ENCODE data around the gene CBLN3. TPM values are rescaled to one million over a fixed set of nuclear protein-coding genes. Genes with fewer than 3 reads are reported as not detected.

Gene CBLN3
- polyA plus RNA-seq, 3 donors, result 0.07 to 1.1 TPM; not detected in 1

GRCh38 chr14:24398293-24398652, 31.2 kb downstream of the CBLN3 start:
- DNase-seq, result no peak
- 0% methylated on average over 1 of the region's 7 CpGs for WGBS (ENCODE audit: insufficient coverage)
- H3K36me3 ChIP-seq (replicated peaks in 1 of 2; ENCODE audit: control insufficient read depth in 1 of 2, insufficient read depth in 2 of 2, low read length in 2 of 2), result no peaks in the 10 kb centered on the region
- Mint-ChIP-seq H3K36me3 (peaks cover 0 to 4% of the 10 kb centered on the region in 2 donors), H3K4me3 (no peak overlapping the region), H3K9me3 (peaks cover 0 to 2% (median 0%) of the 10 kb centered on the region in 7 donors), H3K27ac (no peak overlapping the region), H3K27me3 (ENCODE audit: low read depth in 3 of 3) (peaks cover 5 to 14% (median 11%) of the 10 kb centered on the region in 3 donors), H3K4me1 (peaks cover 37% of the 10 kb centered on the region)
- H3K27me3 ChIP-seq (ENCODE audit: control insufficient read depth in 2 of 2, insufficient read depth in 2 of 2, low read length in 2 of 2), result peaks cover 0 to 7% of the 10 kb centered on the region in 2 donors
- no peaks in the 10 kb centered on the region for H3K79me2 ChIP-seq (ENCODE audit: insufficient read depth, low read length)
- H3K4me1 ChIP-seq (ENCODE audit: control insufficient read depth in 1 of 2, insufficient read depth in 2 of 2, low read length in 2 of 2), result peaks cover 35 to 43% of the 10 kb centered on the region in 2 donors
- H4K20me1 ChIP-seq (ENCODE audit: insufficient read depth, low read length), result no peaks in the 10 kb centered on the region
- no peak for TF ChIP-seq CTCF (IDR thresholded peaks at IDR 0.05)
- intact Hi-C loops (cut with micrococcal nuclease), result no loop called here
- H3K9ac ChIP-seq (ENCODE audit: insufficient read depth, low read length, poor library complexity, severe bottlenecking), result no peak overlapping the region
- peak overlapping the region; percentile 3 for H3K4me2 ChIP-seq (replicated peaks; ENCODE audit: extremely low read depth, low read length, poor library complexity, severe bottlenecking)
- H3K4me3 ChIP-seq (replicated peaks in 1 of 3; ENCODE audit: low read depth in 2 of 3, low read length in 3 of 3), result no peak overlapping the region
- peak overlapping the region; percentile 79 for H2AFZ ChIP-seq (ENCODE audit: insufficient read depth, low read depth, low read length, poor library complexity, severe bottlenecking)
- H3K27ac ChIP-seq (ENCODE audit: low read depth in 1 of 2, low read length in 2 of 2), result no peak overlapping the region
- no peaks in the 10 kb centered on the region for H3K9me3 ChIP-seq (replicated peaks in 1 of 2; ENCODE audit: control insufficient read depth in 1 of 2, insufficient read depth in 1 of 2, low read length in 2 of 2)

- H3K9me3 Mint-ChIP-seq, result peaks cover 0 to 2% (median 0%) of the 10 kb centered on the region in 7 donors
- Histone ChIP-seq H3K79me2 (ENCODE audit: insufficient read depth, low read length) (no peaks in the 10 kb centered on the region), H2AFZ (ENCODE audit: insufficient read depth, low read depth, low read length, poor library complexity, severe bottlenecking) (no peak overlapping the region), H3K4me2 (replicated peaks; ENCODE audit: extremely low read depth, low read length, poor library complexity, severe bottlenecking) (no peak overlapping the region), H3K36me3 (replicated peaks in 1 of 2; ENCODE audit: control insufficient read depth in 1 of 2, insufficient read depth in 2 of 2, low read length in 2 of 2) (no peaks in the 10 kb centered on the region), H3K27me3 (ENCODE audit: control insufficient read depth in 2 of 2, insufficient read depth in 2 of 2, low read length in 2 of 2) (peaks cover 0 to 7% of the 10 kb centered on the region in 2 donors), H3K4me1 (ENCODE audit: control insufficient read depth in 1 of 2, insufficient read depth in 2 of 2, low read length in 2 of 2) (peaks cover 35 to 43% of the 10 kb centered on the region in 2 donors), H3K4me3 (replicated peaks in 1 of 3; ENCODE audit: low read depth in 2 of 3, low read length in 3 of 3) (no peak overlapping the region), H3K27ac (ENCODE audit: low read depth in 1 of 2, low read length in 2 of 2) (no peak overlapping the region), H3K9me3 (replicated peaks in 1 of 2; ENCODE audit: control insufficient read depth in 1 of 2, insufficient read depth in 1 of 2, low read length in 2 of 2) (no peaks in the 10 kb centered on the region), H4K20me1 (ENCODE audit: insufficient read depth, low read length) (no peaks in the 10 kb centered on the region), H3K9ac (ENCODE audit: insufficient read depth, low read length, poor library complexity, severe bottlenecking) (no peak overlapping the region)
- H3K4me3 Mint-ChIP-seq, result peak overlapping the region; percentile 25 to 66
- intact Hi-C loops (cut with micrococcal nuclease), result no loop called here
- peaks cover 5 to 11% (median 11%) of the 10 kb centered on the region in 3 donors for H3K27me3 Mint-ChIP-seq (ENCODE audit: low read depth in 3 of 3)
- TF ChIP-seq CTCF (IDR thresholded peaks at IDR 0.05), result no peak
- no peak for DNase-seq
- H3K27ac Mint-ChIP-seq, result peak overlapping the region in 1 of 7 donors; percentile 2
- 59% methylated on average over 4 of the region's 6 CpGs for WGBS (ENCODE audit: insufficient coverage)
- peaks cover 0 to 4% of the 10 kb centered on the region in 2 donors for H3K36me3 Mint-ChIP-seq
- peaks cover 37% of the 10 kb centered on the region for H3K4me1 Mint-ChIP-seq
Observed at GRCh38 chr14:24397639-24398292, 31.7 kb downstream of the CBLN3 start.
